GM12872 (cell line): ENCODE results near the gene POLR2E.

Experiments
- CTCF ChIP-seq: IDR thresholded peaks from 3 replicates; pipeline ENCODE4 v1.5.1; 2011; ENCODE audit warnings: low read depth, mild to moderate bottlenecking, low read length, moderate library complexity; ENCODE audit not compliant: insufficient read depth

Gene POLR2E

DNA sequence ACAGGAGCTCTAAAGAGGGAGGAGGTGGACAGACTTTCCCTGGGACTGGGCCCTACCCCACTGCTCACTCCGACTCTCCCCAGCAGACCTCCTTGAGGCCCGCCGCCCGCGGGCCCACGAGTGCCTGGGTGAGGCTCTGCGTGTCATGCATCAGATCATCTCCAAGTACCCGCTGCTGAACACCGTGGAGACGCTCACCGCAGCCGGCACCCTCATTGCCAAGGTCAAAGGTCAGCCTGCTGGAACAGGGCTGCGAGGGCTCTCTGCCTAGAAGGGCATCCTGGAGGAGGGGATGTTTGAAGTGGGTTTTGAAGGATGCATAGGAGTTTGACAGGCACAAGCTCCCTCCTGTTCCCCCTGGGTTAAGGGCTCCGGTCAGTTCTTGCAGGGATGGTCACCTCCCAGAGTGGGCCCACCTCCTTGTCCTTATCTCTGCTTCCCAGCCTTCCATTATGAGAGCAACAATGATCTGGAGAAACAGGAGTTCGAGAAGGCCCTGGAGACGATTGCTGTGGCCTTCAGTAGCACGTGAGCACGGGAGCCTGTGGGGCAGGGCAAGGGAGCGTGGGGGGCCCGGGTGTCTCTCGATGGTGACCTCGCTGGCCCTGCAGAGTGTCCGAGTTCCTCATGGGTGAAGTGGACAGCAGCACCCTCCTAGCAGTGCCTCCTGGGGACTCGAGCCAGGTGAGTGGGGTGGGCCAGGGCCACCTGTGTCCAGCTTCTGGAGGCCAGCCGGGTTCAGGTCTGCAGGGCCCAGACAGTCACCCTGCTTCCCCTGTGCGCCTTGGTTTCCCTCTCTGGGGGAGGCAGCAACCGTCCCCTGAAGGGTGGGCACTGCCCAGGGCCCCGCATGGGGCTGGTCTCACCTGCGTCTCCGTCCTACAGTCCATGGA lies 21.9 kb downstream of the POLR2E start:
- no peak for TF ChIP-seq CTCF

- TF ChIP-seq CTCF: no peak
Measured at GRCh38 chr19:1072371-1073015, 22.7 kb downstream of the POLR2E start.

GRCh38 chr19:1070931-1071791 lies 24.0 kb downstream of the POLR2E start:
- TF ChIP-seq CTCF: no peak

DNA sequence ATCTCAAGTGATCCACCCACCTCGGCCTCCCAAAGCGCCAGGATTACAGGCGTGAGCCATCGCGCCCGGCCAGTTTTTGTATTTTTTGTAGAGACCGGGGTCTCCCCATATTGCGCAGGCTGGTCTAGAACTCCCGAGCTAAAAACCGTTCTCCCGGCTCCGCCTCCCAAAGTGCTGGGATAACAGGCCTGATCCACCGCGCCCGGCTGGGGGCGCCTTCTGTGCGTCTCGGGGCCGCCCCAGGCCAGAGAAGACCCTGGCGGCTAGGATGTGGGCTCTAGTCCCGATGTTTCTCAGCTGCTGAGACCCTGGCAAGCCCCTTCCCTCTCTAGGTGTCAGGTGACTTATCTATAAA lies 24.6 kb downstream of the POLR2E start:
- TF ChIP-seq CTCF: no peak

GRCh38 chr19:1069009-1069779 lies 26.0 kb downstream of the POLR2E start:
- TF ChIP-seq CTCF: peak; percentile 19; the same call in 1 of the 3 replicates

DNA sequence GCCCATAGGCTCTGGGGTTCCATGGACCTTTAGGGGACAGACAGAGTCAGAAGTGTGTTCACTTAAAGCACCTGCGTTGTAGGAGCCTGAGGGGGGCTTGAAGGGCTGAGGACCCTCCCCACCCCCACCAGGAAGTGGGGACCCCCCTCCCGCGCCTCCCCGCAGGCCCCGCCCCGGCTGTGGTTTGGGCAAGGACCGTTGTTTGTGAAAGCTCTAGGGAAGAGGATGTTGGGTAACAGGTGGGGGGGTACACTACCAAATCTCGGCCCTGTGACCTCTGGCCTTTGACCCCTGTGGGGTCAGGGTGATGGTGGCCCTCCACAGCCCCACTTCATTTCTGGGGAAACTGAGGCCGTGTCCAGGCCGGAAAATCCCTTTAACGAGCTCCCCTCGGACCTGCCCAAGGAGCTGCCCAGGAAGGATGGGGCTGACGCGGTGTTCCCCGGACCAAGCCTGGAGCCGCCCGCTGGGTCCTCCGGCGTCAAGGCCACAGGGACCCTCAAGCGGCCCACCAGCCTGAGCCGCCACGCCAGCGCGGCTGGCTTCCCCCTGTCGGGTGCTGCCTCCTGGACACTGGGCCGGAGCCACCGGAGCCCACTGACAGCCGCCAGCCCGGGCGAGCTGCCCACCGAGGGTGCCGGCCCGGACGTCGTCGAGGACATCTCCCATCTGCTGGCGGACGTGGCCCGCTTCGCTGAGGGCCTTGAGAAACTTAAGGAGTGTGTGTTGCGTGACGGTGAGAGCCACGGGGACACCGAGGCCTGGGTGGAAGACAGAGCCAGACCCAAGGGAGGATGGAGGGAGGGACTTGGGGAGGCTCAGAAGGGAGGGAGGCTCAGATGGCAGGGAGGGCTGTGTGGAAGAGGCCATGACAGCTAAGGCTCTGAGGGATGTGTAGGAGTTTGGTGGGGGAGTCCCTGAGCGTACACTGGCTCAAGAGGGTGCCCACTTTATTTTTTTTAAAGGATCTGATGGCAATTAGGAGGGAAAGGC lies 26.9 kb downstream of the POLR2E start:
- TF ChIP-seq CTCF: no peak
